ENCODE measurements around the gene TAPBP.
"Not testable (repeated sequence)": the region's sequence is repeated elsewhere in the genome, so short reads cannot be mapped to it uniquely, and the experiment has no call there.

Gene TAPBP

GRCh38 chr6:33273924-33274902, 39.7 kb downstream of the TAPBP start:
- DNase-seq: no peak

- DNase-seq: no peak
These were observed 40.6 kb downstream of the TAPBP start for GRCh38 chr6:33273129-33273923.

- no peak for DNase-seq
These were observed 41.4 kb downstream of the TAPBP start for GRCh38 chr6:33272275-33273128.

- DNase-seq: peak; percentile 97
These were observed 42.2 kb downstream of the TAPBP start, which contains the start of the genes RPS18 and VPS52 for GRCh38 chr6:33271468-33272274. RPS18 (plus strand) TSS chr6:33272075; CDS start chr6:33272120, 45 bp downstream. VPS52 (minus strand) TSS chr6:33271876; CDS start chr6:33271675, 201 bp downstream.

- no peak for DNase-seq
These were observed 42.8 kb downstream of the TAPBP start for GRCh38 chr6:33271117-33271467.

GRCh38 chr6:33264015-33264414, 49.9 kb downstream of the TAPBP start:
- DNase-seq: no peak

GRCh38 chr6:33262490-33262889, 51.4 kb downstream of the TAPBP start:
- DNase-seq: not testable (repeated sequence)

GRCh38 chr6:33259032-33259431, 54.8 kb downstream of the TAPBP start:
- DNase-seq: no peak

- DNase-seq: no peak
These were observed 59.3 kb downstream of the TAPBP start for GRCh38 chr6:33254591-33254990.

GRCh38 chr6:33252759-33253158, 61.1 kb downstream of the TAPBP start:
- no peak for DNase-seq

- DNase-seq: peak; percentile 23
These were observed 62.4 kb downstream of the TAPBP start for GRCh38 chr6:33251395-33252012.

- no peak for DNase-seq
These were observed 63.1 kb downstream of the TAPBP start for GRCh38 chr6:33250731-33251130.

GRCh38 chr6:33249732-33250630, 63.9 kb downstream of the TAPBP start:
- DNase-seq: peak; percentile 37

Measured in activated CD4-positive, alpha-beta T cell treated with anti-CD3 and anti-CD28 coated beads, Interleukin-2, Interleukin-6, amounts not matched to agents 100 ng/mL and 50 ng/mL, durations not matched to agents 16 hours and 8 hours (primary cell).